Right lobe of liver (tissue), 4 donors: ENCODE data around the gene SPOCD1.

Experiments used
- POLR2A ChIP-seq: fragments of 450-650 bp; IDR thresholded peaks from one replicate; pipeline ENCODE4 v1.6.1; 2017; ENCODE audit warnings: antibody characterized with exemption, mild to moderate bottlenecking
- TF ChIP-seq, protein P1 (sequence below), 4 donors: fragments of 200-600 bp in 3 of 4; fragments of 450-650 bp in 1 of 4; IDR thresholded peaks; one replicate each; pipeline versions ENCODE4 v1.5.1 to v1.8.0; 2016 to 2022; ENCODE audit warnings: antibody characterized with exemption in 4 of 4, mild to moderate bottlenecking in 2 of 4
- donor health status: DM: no; HTN: no; CAD: no.
- donor health status: DM: no; HTN: no; CAD: no.
- donor health status: DM: no; HTN: yes; CAD: no.

DNA sequence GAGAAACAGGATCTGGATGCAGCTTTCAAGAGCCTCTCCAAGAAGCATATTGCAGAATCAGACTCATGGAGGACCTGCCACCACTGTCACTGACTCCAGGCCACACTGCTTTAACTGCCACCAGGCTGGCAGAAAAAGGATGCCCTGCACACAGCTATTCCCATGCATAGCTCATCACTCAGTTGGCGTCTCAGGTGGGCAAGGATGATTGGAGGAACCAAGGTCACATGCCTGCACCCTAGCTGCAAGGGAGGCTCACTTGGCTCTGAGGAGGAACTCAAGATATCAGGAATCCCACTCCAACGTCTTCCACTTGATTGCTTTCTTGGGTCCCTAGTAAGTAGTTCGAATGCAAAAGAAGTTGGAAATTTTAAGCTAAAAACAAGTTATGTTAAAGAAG lies 19.6 kb upstream of the SPOCD1 start:
- TF ChIP-seq, protein P1, sequence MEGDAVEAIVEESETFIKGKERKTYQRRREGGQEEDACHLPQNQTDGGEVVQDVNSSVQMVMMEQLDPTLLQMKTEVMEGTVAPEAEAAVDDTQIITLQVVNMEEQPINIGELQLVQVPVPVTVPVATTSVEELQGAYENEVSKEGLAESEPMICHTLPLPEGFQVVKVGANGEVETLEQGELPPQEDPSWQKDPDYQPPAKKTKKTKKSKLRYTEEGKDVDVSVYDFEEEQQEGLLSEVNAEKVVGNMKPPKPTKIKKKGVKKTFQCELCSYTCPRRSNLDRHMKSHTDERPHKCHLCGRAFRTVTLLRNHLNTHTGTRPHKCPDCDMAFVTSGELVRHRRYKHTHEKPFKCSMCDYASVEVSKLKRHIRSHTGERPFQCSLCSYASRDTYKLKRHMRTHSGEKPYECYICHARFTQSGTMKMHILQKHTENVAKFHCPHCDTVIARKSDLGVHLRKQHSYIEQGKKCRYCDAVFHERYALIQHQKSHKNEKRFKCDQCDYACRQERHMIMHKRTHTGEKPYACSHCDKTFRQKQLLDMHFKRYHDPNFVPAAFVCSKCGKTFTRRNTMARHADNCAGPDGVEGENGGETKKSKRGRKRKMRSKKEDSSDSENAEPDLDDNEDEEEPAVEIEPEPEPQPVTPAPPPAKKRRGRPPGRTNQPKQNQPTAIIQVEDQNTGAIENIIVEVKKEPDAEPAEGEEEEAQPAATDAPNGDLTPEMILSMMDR (IDR thresholded peaks at IDR 0.05): no peak
- no peak for TF ChIP-seq POLR2A
